KMS-11 (cell line): ENCODE data around the gene RASAL2.

Experiments
- H2AFZ ChIP-seq: fragments of 200-600 bp; sonication (generic); 2 replicates; pipeline ENCODE4 v1.6.1; 2016; ENCODE audit warnings: antibody characterized with exemption, mixed run types, low read depth
- H3K27ac ChIP-seq: fragments of 200-600 bp; sonication (generic); 2 replicates; pipeline ENCODE4 v1.6.1; 2016; ENCODE audit warnings: mild to moderate bottlenecking, mixed run types
- H3K27me3 ChIP-seq: fragments of 200-600 bp; sonication (generic); 2 replicates; pipeline ENCODE4 v1.6.1; 2017; ENCODE audit warnings: mild to moderate bottlenecking, low read depth, mixed run types, moderate library complexity; ENCODE audit not compliant: insufficient read depth
- H3K36me3 ChIP-seq: fragments of 200-600 bp; sonication (generic); 2 replicates; pipeline ENCODE4 v1.6.1; 2017; ENCODE audit warnings: mild to moderate bottlenecking, mixed run types; ENCODE audit not compliant: insufficient read depth
- H3K4me1 ChIP-seq: fragments of 200-600 bp; sonication (generic); 2 replicates; pipeline ENCODE4 v1.6.1; 2016; ENCODE audit warnings: mild to moderate bottlenecking, low read depth, mixed run types; ENCODE audit not compliant: poor library complexity, severe bottlenecking
- H3K4me2 ChIP-seq: fragments of 200-600 bp; sonication (generic); 2 replicates; pipeline ENCODE4 v1.7.0; 2016; ENCODE audit warnings: mild to moderate bottlenecking, mixed run types
- H3K4me3 ChIP-seq: fragments of 200-600 bp; sonication (generic); IDR thresholded peaks from 2 replicates; pipeline ENCODE4 v1.6.1; 2017; ENCODE audit warnings: low read depth, low read length, mixed read lengths; ENCODE audit not compliant: insufficient read depth
- H3K79me2 ChIP-seq: fragments of 200-600 bp; sonication (generic); 2 replicates; pipeline ENCODE4 v1.6.1; 2016; ENCODE audit warnings: low read depth, mixed run types; ENCODE audit not compliant: insufficient read depth
- H3K9ac ChIP-seq: fragments of 200-600 bp; sonication (generic); 2 replicates; pipeline ENCODE4 v1.6.1; 2016; ENCODE audit warnings: mild to moderate bottlenecking, mixed run types
- H4K20me1 ChIP-seq: fragments of 200-600 bp; sonication (generic); 2 replicates; pipeline ENCODE4 v1.6.1; 2016; ENCODE audit warnings: mild to moderate bottlenecking, mixed run types; ENCODE audit not compliant: insufficient read depth
- TF ChIP-seq, protein P1 (sequence below): fragments of 200-600 bp; sonication (generic); conservative IDR thresholded peaks from 2 replicates; pipeline ENCODE4 v1.6.1; 2017; ENCODE audit warnings: low read depth, mild to moderate bottlenecking, antibody characterized with exemption, low read length, moderate library complexity, mixed read lengths

RASAL2 gene

GRCh38 chr1:178093494-178093950 lies 382 bp upstream of the RASAL2 start:
- peak overlapping the region; percentile 85 for H3K4me2 ChIP-seq
- H3K27me3 ChIP-seq, result no peaks in the 10 kb centered on the region; the same call in 1 of the 2 replicates
- peak overlapping the region; percentile 100 for H2AFZ ChIP-seq
- H3K79me2 ChIP-seq, result no peaks in the 10 kb centered on the region
- peak overlapping the region; percentile 97 for H3K4me3 ChIP-seq
- no peaks in the 10 kb centered on the region for H4K20me1 ChIP-seq
- peak overlapping the region; percentile 58 for H3K9ac ChIP-seq
- no peaks in the 10 kb centered on the region for H3K36me3 ChIP-seq
- H3K27ac ChIP-seq, result no peak overlapping the region
- TF ChIP-seq, protein P1, sequence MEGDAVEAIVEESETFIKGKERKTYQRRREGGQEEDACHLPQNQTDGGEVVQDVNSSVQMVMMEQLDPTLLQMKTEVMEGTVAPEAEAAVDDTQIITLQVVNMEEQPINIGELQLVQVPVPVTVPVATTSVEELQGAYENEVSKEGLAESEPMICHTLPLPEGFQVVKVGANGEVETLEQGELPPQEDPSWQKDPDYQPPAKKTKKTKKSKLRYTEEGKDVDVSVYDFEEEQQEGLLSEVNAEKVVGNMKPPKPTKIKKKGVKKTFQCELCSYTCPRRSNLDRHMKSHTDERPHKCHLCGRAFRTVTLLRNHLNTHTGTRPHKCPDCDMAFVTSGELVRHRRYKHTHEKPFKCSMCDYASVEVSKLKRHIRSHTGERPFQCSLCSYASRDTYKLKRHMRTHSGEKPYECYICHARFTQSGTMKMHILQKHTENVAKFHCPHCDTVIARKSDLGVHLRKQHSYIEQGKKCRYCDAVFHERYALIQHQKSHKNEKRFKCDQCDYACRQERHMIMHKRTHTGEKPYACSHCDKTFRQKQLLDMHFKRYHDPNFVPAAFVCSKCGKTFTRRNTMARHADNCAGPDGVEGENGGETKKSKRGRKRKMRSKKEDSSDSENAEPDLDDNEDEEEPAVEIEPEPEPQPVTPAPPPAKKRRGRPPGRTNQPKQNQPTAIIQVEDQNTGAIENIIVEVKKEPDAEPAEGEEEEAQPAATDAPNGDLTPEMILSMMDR, result no peak
- peaks cover 26% of the 10 kb centered on the region for H3K4me1 ChIP-seq

- Histone ChIP-seq H3K27ac (no peak overlapping the region), H3K36me3 (no peaks in the 10 kb centered on the region), H3K27me3 (no peaks in the 10 kb centered on the region; the same call in 1 of the 2 replicates), H3K79me2 (no peaks in the 10 kb centered on the region), H3K4me2 (peak overlapping the region; percentile 69), H3K4me1 (peaks cover 32% of the 10 kb centered on the region), H3K9ac (no peak overlapping the region), H2AFZ (peak overlapping the region; percentile 100; the same call in 1 of the 2 replicates), H3K4me3 (peak overlapping the region; percentile 94), H4K20me1 (no peaks in the 10 kb centered on the region)
- TF ChIP-seq, protein P1, result no peak
Measured at GRCh38 chr1:178094739-178095645, 1.1 kb downstream of the RASAL2 start.

DNA sequence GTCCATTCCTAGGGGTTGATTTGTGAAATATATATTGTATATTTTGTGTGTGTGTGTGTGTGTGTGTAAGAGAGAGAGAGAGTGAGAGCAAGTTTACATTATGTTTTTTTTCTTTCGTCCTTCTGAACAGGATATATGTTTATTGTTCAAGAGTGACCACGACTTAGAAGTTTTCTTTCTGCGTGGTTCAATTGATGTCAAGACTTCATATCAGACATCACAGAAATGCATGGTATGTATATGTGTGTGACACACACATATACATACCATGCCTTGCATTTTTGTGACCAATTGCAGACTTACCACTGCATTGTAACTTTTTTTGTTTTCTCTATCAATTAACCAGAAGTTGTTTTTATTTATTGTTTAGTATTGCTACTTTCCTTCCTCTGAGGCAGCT lies 2.5 kb downstream of the RASAL2 start:
- Histone ChIP-seq H3K4me2 (no peak overlapping the region), H3K27ac (no peak overlapping the region; the same call in 1 of the 2 replicates), H3K79me2 (no peaks in the 10 kb centered on the region), H4K20me1 (no peaks in the 10 kb centered on the region), H3K27me3 (no peaks in the 10 kb centered on the region; the same call in 1 of the 2 replicates), H3K9ac (no peak overlapping the region), H3K36me3 (no peaks in the 10 kb centered on the region), H3K4me3 (no peak overlapping the region), H3K4me1 (peaks cover 47% of the 10 kb centered on the region), H2AFZ (no peak overlapping the region)
- TF ChIP-seq, protein P1, result no peak

DNA sequence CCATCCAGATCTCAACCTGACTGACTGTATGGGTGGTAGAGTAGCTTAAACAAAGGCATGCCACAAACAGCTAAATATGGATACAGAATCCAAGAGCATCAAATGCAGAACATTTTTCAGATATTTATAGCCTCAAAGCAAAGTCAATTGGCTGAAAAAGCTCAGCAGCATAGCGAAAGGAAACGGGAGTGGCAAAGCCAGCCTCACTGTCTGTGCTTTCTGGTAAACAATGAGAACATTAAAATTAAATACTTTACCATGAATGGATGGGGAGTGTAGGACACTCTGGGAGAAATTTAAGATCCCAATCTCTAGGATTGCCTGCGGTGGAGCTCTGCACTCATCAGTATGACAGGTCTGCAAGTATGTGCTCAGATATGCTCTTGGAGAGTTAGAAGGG lies 4.4 kb downstream of the RASAL2 start:
- Histone ChIP-seq H3K79me2 (no peaks in the 10 kb centered on the region), H3K36me3 (no peaks in the 10 kb centered on the region), H3K27me3 (no peaks in the 10 kb centered on the region; the same call in 1 of the 2 replicates), H3K27ac (no peak overlapping the region), H4K20me1 (no peaks in the 10 kb centered on the region), H3K4me1 (peaks cover 45% of the 10 kb centered on the region), H3K9ac (no peak overlapping the region), H3K4me2 (no peak overlapping the region), H2AFZ (no peak overlapping the region), H3K4me3 (no peak overlapping the region)
- TF ChIP-seq, protein P1, result no peak
